SK-N-SH (cell line): ENCODE measurements around the gene RBL1. TPM values are rescaled to one million over a fixed set of nuclear protein-coding genes. Genes with fewer than 3 reads are reported as not detected.
"Not testable (repeated sequence)": the region's sequence is repeated elsewhere in the genome, so short reads cannot be mapped to it uniquely, and the experiment has no call there.

Experiments
- CTCF ChIA-PET: fragments of 300-600, 350-600 bp; formaldehyde crosslinking; extraction: SDS; loops from one replicate; lab custom pipeline; 2021; lab: Yijun Ruan, JAX
- POLR2A ChIA-PET: fragments of 350-600 bp; sonication (Branson Sonifier 250); formaldehyde crosslinking; extraction: SDS; loops from one replicate; lab custom pipeline; 2020; ENCODE audit warnings: antibody characterized with exemption, inconsistent platforms; lab: Yijun Ruan, JAX
- DNase-seq: peaks from one replicate; pipeline ENCODE4 v3.0.0; 2012
- H2AFZ ChIP-seq: fragments of 200-600 bp; sonication (generic); 2 replicates; pipeline ENCODE4 v1.8.1; 2016; ENCODE audit warnings: antibody characterized with exemption, mild to moderate bottlenecking, low read depth
- H3F3A ChIP-seq: fragments of 200-600 bp; sonication (generic); replicated peaks from 2 replicates; pipeline ENCODE3; 2016; ENCODE audit warnings: antibody characterized with exemption, mild to moderate bottlenecking; ENCODE audit not compliant: insufficient read depth
- H3K27ac ChIP-seq, 2 experiments: fragments of 200-500 bp in 1 of 2; fragments of 200-600 bp in 1 of 2; sonication (Bioruptor generic) in 1 of 2; sonication (generic), shearing (Covaris generic) in 1 of 2; 2 replicates each; pipeline versions ENCODE4 v1.5.1 to v1.6.1; 2014 to 2016; ENCODE audit warnings: low read depth in 2 of 2, inconsistent platforms in 1 of 2, low read length in 1 of 2, mild to moderate bottlenecking in 1 of 2, mixed read lengths in 1 of 2
- H3K27me3 ChIP-seq: fragments of 200-600 bp; sonication (generic), shearing (Covaris generic); 2 replicates; pipeline ENCODE4 v1.6.1; 2016; ENCODE audit warnings: mixed run types; ENCODE audit not compliant: insufficient read depth
- H3K36me3 ChIP-seq, 2 experiments: fragments of 200-500 bp in 1 of 2; fragments of 200-600 bp in 1 of 2; sonication (Bioruptor generic) in 1 of 2; sonication (generic) in 1 of 2; replicated peaks in 1 of 2; 2 replicates each; pipeline versions ENCODE3 to v1.5.1; 2014 to 2016; ENCODE audit warnings: low read length in 1 of 2, mild to moderate bottlenecking in 1 of 2; ENCODE audit not compliant: insufficient read depth in 2 of 2, control insufficient read depth in 1 of 2
- H3K4me1 ChIP-seq, 2 experiments: fragments of 200-500 bp in 1 of 2; fragments of 200-600 bp in 1 of 2; sonication (Bioruptor generic) in 1 of 2; sonication (generic), shearing (Covaris generic) in 1 of 2; 2 replicates each; pipeline versions ENCODE4 v1.5.1 to v1.6.1; 2014 to 2016; ENCODE audit warnings: low read depth in 1 of 2, low read length in 1 of 2, mixed run types in 1 of 2; ENCODE audit not compliant: insufficient read depth in 2 of 2, control insufficient read depth in 1 of 2
- H3K4me2 ChIP-seq: fragments of 200-600 bp; sonication (generic), shearing (Covaris generic); 2 replicates; pipeline ENCODE4 v1.6.1; 2017; ENCODE audit warnings: mixed run types
- H3K4me3 ChIP-seq, 2 experiments: fragments of 200-500 bp in 1 of 2; fragments of 200-600 bp in 1 of 2; sonication (Bioruptor generic) in 1 of 2; sonication (generic), shearing (Covaris generic) in 1 of 2; 2 replicates each; pipeline versions ENCODE4 v1.5.1 to v1.8.1; 2014 to 2016; ENCODE audit warnings: low read depth in 2 of 2, inconsistent platforms in 1 of 2, low read length in 1 of 2, mild to moderate bottlenecking in 1 of 2, mixed read lengths in 1 of 2, moderate library complexity in 1 of 2
- H3K79me2 ChIP-seq: fragments of 200-600 bp; sonication (generic); 2 replicates; pipeline ENCODE4 v1.8.1; 2017; ENCODE audit warnings: mild to moderate bottlenecking; ENCODE audit not compliant: insufficient read depth
- H3K9ac ChIP-seq: fragments of 200-600 bp; sonication (generic); 2 replicates; pipeline ENCODE4 v1.6.1; 2017; ENCODE audit warnings: mixed run types
- H3K9me2 ChIP-seq: fragments of 200-600 bp; sonication (generic); 2 replicates; pipeline ENCODE4 v1.6.1; 2017; ENCODE audit warnings: mixed run types
- H3K9me3 ChIP-seq: fragments of 200-600 bp; sonication (generic); 2 replicates; pipeline ENCODE4 v1.6.1; 2017; ENCODE audit warnings: mixed run types, mild to moderate bottlenecking, moderate library complexity
- H4K20me1 ChIP-seq: fragments of 200-600 bp; sonication (generic); 2 replicates; pipeline ENCODE4 v1.6.1; 2017; ENCODE audit warnings: mild to moderate bottlenecking, mixed run types; ENCODE audit not compliant: insufficient read depth
- CHD2 ChIP-seq: fragments of 150-350 bp; IDR thresholded peaks from 2 replicates; pipeline ENCODE4 v1.6.1; 2018; ENCODE audit warnings: low read length; ENCODE audit not compliant: partially characterized antibody
- CTCF ChIP-seq: fragments of 200-600 bp; sonication (generic); IDR thresholded peaks from 2 replicates; pipeline ENCODE4 v1.6.1; 2017; ENCODE audit warnings: antibody characterized with exemption, mild to moderate bottlenecking, moderate library complexity
- EP300 ChIP-seq, 2 experiments: IDR thresholded peaks; 2 replicates each; pipeline versions ENCODE4 v1.4.0 to v1.6.1; 2012; ENCODE audit warnings: borderline replicate concordance in 1 of 2, low read depth in 1 of 2, low read length in 1 of 2
- EZH2phosphoT487 ChIP-seq: fragments of 200-600 bp; sonication (generic); IDR thresholded peaks from 2 replicates; pipeline ENCODE4 v1.6.1; 2017; ENCODE audit warnings: low read depth, mixed run types, mild to moderate bottlenecking, antibody characterized with exemption, moderate library complexity, borderline replicate concordance
- GATA2 ChIP-seq: sonication (generic); formaldehyde crosslinking; IDR thresholded peaks from 2 replicates; pipeline ENCODE4 v1.5.0; 2020; ENCODE audit warnings: mild to moderate bottlenecking, missing genetic modification reagents
- IRF3 ChIP-seq: fragments of 150-350 bp; IDR thresholded peaks from 2 replicates; pipeline ENCODE4 v1.6.1; 2016; ENCODE audit warnings: mild to moderate bottlenecking, low read depth, low read length
- NFIC ChIP-seq: IDR thresholded peaks from 2 replicates; pipeline ENCODE4 v1.4.0; 2012; ENCODE audit warnings: borderline replicate concordance
- POLR2AphosphoS5 ChIP-seq: IDR thresholded peaks from 2 replicates; pipeline ENCODE4 v1.6.1; 2012; ENCODE audit warnings: low read depth, low read length
- RAD21 ChIP-seq: IDR thresholded peaks from 2 replicates; pipeline ENCODE4 v1.6.1; 2012; ENCODE audit warnings: mild to moderate bottlenecking, low read length
- RCOR1 ChIP-seq: fragments of 150-350 bp; IDR thresholded peaks from 2 replicates; pipeline ENCODE4 v1.6.1; 2017; ENCODE audit warnings: antibody characterized with exemption, low read length
- SMC3 ChIP-seq: IDR thresholded peaks from 2 replicates; pipeline ENCODE4 v1.6.1; 2012; ENCODE audit warnings: low read depth, low read length, improper control_type of control experiment
- TCF12 ChIP-seq: IDR thresholded peaks from 2 replicates; pipeline ENCODE4 v1.4.0; 2012
- TEAD4 ChIP-seq: IDR thresholded peaks from 2 replicates; pipeline ENCODE4 v1.4.0; 2012; ENCODE audit warnings: mild to moderate bottlenecking, borderline replicate concordance; ENCODE audit not compliant: insufficient read depth
- YY1 ChIP-seq: IDR thresholded peaks from 2 replicates; pipeline ENCODE4 v1.4.0; 2012; ENCODE audit warnings: low read depth, mild to moderate bottlenecking
- ZBTB33 ChIP-seq: IDR thresholded peaks from 2 replicates; pipeline ENCODE4 v1.4.0; 2012; ENCODE audit warnings: low read depth, borderline replicate concordance
- WGBS: methylation state at CpG from one replicate; pipeline ENCODE4 v1.1.6; 2017; ENCODE audit warnings: low lambda C conversion rate; 5-methylcytosine and 5-hydroxymethylcytosine counted together
- polyA plus RNA-seq, 3 experiments: library from polyadenylated mRNA; depleted of rRNA; stranded (reverse); fragments of >200 nt; gene quantifications; 2 replicates each; pipeline ENCODE4 v1.2.3, GENCODE V29; 2012

RBL1 gene
- polyA plus RNA-seq, 1 of the 3 experiments (the other 2 are of a cell fraction) = 2.5 TPM

GRCh38 chr20:37042986-37043972 is 52.5 kb downstream of the RBL1 start:
- Histone ChIP-seq H3K9ac (no peak overlapping the region), H3K4me3 (no peak overlapping the region), H3F3A (no peaks in the 10 kb centered on the region), H3K27me3 (no peaks in the 10 kb centered on the region), H3K4me2 (no peak overlapping the region), H3K36me3 (peaks cover 12 to 51% of the 10 kb centered on the region in 2 experiments), H3K27ac (no peak overlapping the region), H3K4me1 (no peaks in the 10 kb centered on the region), H3K9me3 (no peaks in the 10 kb centered on the region)
- ChIA-PET CTCF (no interaction called here), POLR2A (no interaction called here)
- WGBS = 95% methylated on average over 17 of the region's 17 CpGs
- DNase-seq = no peak
- TF ChIP-seq IRF3 = no peak
- TF ChIP-seq TCF12 = no peak
- no peak for TF ChIP-seq TEAD4
- TF ChIP-seq ZBTB33 = no peak
- no peak for TF ChIP-seq CTCF
- no peak for TF ChIP-seq NFIC
- TF ChIP-seq CHD2 = no peak
- TF ChIP-seq POLR2AphosphoS5 = no peak
- TF ChIP-seq SMC3 = no peak
- no peak for TF ChIP-seq EP300 (IDR thresholded peaks at IDR 0.05; ENCODE audit: borderline replicate concordance in 1 of 2, low read depth in 1 of 2, low read length in 1 of 2)
- TF ChIP-seq GATA2 = no peak
- TF ChIP-seq YY1 = no peak
- no peak for TF ChIP-seq EZH2phosphoT487
- TF ChIP-seq RCOR1 = no peak
- no peak for TF ChIP-seq RAD21
- TF ChIP-seq, all 33 proteins: peak for 0
- Histone ChIP-seq H2AFZ (no peak overlapping the region; the same call in 1 of the 2 replicates), H3K79me2 (no peaks in the 10 kb centered on the region), H3K9me2 (no peaks in the 10 kb centered on the region), H4K20me1 (no peaks in the 10 kb centered on the region)

- H3K4me3 ChIP-seq, POLR2A ChIA-PET, H3K27ac ChIP-seq, H3K9ac ChIP-seq, H3K79me2 ChIP-seq, H3F3A ChIP-seq, H4K20me1 ChIP-seq, H3K9me2 ChIP-seq, H2AFZ ChIP-seq, H3K4me1 ChIP-seq, H3K4me2 ChIP-seq, H3K27me3 ChIP-seq, DNase-seq, H3K9me3 ChIP-seq: not testable (repeated sequence)
- CTCF ChIA-PET = interaction anchor here (0.6 to 0.9 kb wide), 2 partner anchors 17 to 25 kb away, joined by 3 read pairs; no protein-coding TSS in a partner anchor
- peaks cover 7 to 42% of the 10 kb centered on the region in 2 experiments for H3K36me3 ChIP-seq
- WGBS = 97% methylated on average over 2 of the region's 2 CpGs
These were observed 56.4 kb downstream of the RBL1 start for GRCh38 chr20:37039366-37039765.
